ENCODE data around the gene ASB6.
A peak's percentile ranks its signal among the peaks of the same experiment; 100 is the strongest.

ASB6 gene

DNA sequence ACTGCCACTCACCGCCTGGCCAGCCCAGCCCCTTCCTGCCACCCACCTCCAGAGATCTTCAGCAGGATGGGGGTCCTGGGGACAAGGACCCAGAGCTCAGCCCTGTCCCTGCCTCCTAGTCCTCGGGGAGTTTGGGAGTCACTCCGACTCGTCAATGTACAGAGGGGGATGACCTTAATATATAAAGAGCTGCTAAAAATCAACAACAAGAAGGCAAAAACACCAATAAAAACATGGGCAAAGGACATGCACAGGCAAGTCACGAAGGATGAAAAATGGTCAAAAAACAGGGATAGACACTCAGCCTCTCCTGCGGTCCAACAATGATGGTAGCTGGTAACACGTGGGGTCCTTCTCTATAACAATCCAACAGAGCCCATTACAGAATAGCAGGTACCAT lies 4.7 kb upstream of the ASB6 start:
- no peak for DNase-seq (ENCODE audit: low read depth)
- TF ChIP-seq, protein P1, sequence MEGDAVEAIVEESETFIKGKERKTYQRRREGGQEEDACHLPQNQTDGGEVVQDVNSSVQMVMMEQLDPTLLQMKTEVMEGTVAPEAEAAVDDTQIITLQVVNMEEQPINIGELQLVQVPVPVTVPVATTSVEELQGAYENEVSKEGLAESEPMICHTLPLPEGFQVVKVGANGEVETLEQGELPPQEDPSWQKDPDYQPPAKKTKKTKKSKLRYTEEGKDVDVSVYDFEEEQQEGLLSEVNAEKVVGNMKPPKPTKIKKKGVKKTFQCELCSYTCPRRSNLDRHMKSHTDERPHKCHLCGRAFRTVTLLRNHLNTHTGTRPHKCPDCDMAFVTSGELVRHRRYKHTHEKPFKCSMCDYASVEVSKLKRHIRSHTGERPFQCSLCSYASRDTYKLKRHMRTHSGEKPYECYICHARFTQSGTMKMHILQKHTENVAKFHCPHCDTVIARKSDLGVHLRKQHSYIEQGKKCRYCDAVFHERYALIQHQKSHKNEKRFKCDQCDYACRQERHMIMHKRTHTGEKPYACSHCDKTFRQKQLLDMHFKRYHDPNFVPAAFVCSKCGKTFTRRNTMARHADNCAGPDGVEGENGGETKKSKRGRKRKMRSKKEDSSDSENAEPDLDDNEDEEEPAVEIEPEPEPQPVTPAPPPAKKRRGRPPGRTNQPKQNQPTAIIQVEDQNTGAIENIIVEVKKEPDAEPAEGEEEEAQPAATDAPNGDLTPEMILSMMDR (IDR thresholded peaks at IDR 0.05; ENCODE audit: control insufficient read depth, extremely low read depth, insufficient read depth): no peak
- no peak overlapping the region for H3K4me3 ChIP-seq (ENCODE audit: low read depth, low read length)

DNA sequence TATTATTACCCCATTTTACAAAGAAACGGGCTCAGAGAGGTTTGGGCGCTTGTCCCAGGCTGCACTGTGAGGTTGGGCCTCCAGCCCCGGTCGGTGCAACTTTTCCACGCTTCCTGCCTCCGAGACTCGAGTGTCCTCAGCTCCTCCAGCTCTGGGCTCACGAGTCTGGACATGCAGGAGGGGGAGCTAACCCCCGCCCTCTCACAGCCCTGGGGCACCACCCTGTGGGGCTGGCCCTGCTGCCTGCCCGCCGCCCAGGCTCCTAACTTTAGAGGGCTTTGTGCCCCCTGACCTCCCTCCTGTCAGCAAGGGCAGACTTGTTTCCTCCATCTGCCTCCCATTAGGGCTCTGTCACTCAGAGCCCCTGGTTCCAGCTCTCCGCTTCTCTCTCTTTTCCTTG lies 4.3 kb upstream of the ASB6 start:
- TF ChIP-seq, protein P1 (IDR thresholded peaks at IDR 0.05; ENCODE audit: control insufficient read depth, extremely low read depth, insufficient read depth): no peak
- no peak overlapping the region for H3K4me3 ChIP-seq (ENCODE audit: low read depth, low read length)
- no peak for DNase-seq (ENCODE audit: low read depth)

DNA sequence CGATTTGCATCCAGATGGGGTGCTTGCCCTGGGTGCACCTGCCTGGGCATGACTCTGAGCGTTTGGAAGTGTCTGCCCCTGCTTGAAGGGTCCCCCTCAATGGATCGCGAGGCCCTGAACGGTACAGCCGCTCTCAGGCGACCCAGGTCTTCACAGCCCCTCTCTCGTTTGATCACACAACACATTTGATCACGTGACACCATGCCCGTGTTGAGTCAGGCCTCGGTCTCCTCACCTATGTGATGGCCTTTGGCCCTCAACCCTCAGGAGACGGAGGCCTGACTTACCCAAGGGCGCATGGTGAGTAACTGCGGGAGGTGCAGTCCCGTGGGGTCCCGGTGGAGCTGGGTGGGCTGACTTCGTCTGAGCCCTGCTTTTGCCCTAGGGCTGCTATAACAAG lies 3.0 kb upstream of the ASB6 start:
- no peak for DNase-seq (ENCODE audit: low read depth)
- TF ChIP-seq, protein P1 (IDR thresholded peaks at IDR 0.05; ENCODE audit: control insufficient read depth, extremely low read depth, insufficient read depth): no peak
- H3K4me3 ChIP-seq (ENCODE audit: low read depth, low read length): no peak overlapping the region

DNA sequence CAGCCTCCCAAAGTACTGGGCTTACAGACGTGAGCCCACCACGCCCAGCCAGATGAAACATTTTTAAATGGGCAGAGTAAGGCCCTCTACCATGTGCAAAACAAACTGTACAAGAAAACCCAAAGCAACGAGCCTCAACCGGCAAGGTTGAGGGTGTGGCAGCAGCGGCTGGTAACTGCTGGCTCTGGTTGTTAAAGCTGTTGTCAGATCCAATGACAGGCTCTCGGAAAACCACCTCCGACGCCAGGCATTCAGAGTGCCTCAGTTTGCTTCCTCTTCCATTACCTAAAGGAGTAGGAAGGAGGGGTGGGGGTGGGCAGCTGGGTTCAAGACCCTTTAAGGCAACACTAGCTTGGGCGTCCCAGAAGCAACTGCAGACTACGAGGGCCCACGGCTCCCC lies 2.4 kb upstream of the ASB6 start:
- TF ChIP-seq, protein P1 (IDR thresholded peaks at IDR 0.05; ENCODE audit: control insufficient read depth, extremely low read depth, insufficient read depth): no peak
- DNase-seq (ENCODE audit: low read depth): no peak
- no peak overlapping the region for H3K4me3 ChIP-seq (ENCODE audit: low read depth, low read length)

DNA sequence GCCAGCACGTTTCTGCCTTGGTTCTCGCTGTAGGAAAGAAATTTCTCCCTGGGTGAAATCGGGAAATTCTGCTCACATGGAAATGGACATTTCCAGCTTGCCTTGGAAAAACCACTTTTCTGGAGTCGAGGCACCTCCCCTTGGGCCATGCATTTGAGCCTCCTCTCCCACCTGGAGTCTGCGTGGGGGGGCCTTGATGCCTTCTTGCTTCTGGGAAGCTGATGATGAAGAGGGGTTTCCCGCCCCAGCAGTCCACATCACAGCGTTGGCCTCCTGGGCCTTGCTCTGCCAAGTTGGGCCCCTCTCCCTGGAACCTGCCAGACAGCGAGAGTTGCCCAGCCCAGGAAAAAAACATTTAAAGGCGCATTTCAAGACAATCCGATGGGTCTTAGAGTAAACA lies 1.8 kb upstream of the ASB6 start:
- TF ChIP-seq, protein P1 (IDR thresholded peaks at IDR 0.05; ENCODE audit: control insufficient read depth, extremely low read depth, insufficient read depth): no peak
- no peak overlapping the region for H3K4me3 ChIP-seq (ENCODE audit: low read depth, low read length)
- DNase-seq (ENCODE audit: low read depth): no peak

DNA sequence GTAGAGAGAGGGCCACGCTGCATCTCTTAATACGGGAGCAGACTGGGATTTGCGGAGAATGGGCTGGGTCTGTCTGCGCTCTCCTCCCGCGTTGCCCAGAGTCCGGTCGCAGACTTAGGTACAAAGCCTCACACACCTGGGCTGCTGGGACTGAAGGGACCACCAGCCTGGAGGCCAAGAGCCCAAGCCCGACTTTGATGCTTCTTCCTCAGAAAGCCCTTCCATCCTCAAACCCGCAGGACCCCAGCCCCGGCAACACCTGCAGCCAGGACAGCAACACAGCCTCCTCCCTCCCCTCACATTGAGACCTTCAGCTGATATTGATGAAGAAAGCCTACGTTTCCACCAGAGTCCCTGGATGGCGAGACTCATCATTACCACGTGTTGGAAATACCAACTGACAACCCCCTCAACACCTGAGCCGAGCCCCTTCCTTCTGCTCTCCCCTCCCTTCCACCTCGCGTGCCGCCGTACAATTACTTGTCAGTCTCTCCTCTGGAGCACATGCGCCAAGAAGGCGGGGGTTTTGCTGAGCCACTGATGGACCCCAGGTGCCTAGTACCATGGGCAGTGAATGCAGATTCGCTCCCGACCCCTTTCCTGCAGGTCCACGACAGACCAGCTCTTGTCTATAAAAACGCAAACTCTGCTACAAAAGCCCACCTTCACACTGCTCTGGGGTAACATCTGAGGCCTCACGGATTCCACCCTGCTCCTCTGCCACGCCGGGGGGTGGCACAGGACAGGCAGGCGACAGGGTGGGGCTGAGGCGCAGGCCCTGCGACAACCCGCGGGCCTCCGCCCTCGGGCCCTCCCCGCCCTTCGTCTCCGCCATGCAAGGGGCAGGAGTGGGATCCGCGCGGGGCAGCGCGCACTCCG lies 841 bp downstream of the ASB6 start:
- H3K4me3 ChIP-seq (ENCODE audit: low read depth, low read length): peak overlapping the region; percentile 94
- no peak for DNase-seq (ENCODE audit: low read depth)
- TF ChIP-seq, protein P1 (IDR thresholded peaks at IDR 0.05; ENCODE audit: control insufficient read depth, extremely low read depth, insufficient read depth): no peak

Data from LNCaP clone FGC (cell line).